CD4-positive, alpha-beta T cell treated with Interleukin-6 for 4 hours (primary cell): ENCODE results near the gene ANAPC5.
A peak's percentile ranks its signal among the peaks of the same experiment; 100 is the strongest.
"Not testable (repeated sequence)": the region's sequence is repeated elsewhere in the genome, so short reads cannot be mapped to it uniquely, and the experiment has no call there.

Experiments used
- DNase-seq: peaks from one replicate; pipeline ENCODE4 v3.0.0-alpha.2; 2020; ENCODE audit warnings: mixed read lengths

The ANAPC5 gene

GRCh38 chr12:121351820-121352681 lies at the start of gene ANAPC5:
Gene ANAPC5 (minus strand): TSS chr12:121352411. CDS start chr12:121352340, 71 bp downstream.
- peak; percentile 92 for DNase-seq

- peak; percentile 65 for DNase-seq
Measured at GRCh38 chr12:121400332-121401139, 48.3 kb upstream of the ANAPC5 start.

DNA sequence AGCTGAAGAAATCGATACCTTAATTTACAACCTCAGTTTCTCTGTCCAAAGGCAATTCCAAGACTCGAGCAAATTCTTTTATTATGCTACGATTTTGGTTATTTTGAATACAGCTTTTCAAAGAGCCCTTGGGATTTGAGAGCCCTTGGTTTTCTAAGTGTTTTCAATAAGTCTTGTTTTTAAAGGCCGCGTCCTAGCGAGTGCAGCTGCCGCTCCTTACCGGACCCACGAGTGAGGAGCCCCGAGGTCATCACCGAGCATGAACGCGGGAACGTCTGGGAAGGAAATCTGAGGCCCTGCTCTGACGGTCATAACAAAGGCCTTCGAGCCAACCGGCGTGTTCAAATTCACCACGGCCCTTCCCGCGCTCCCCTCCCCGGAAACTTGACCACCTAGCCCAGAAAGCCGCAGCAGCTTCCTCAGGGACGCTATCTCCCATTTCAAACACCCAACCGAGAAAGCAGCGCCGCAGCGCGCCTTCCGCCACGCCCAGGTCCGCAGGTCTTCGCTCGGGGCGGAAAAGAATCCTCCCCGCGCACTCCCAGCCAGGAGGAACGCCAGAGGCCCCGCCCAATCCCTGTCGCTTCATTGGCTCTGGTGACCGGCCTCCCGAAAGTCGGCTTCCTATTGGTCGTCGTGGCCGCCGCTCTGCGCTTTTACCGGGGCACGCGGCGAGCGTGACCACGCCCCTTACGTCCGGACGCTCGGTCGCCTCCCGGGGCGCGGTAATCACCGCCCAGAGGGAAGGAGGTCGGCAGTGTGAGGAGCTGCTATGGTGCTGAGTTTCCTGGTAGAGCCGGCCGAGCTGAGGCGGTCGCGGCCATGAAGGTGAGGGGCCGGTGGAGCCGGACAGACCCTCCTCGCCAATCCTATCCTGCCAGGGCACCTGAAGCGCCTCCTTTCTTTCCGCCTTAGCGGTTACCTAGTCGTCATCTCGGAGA lies 47.5 kb upstream of the ANAPC5 start, which contains the start of gene RNF34:
Gene RNF34 (plus strand): TSS at position 728 of the 941 bp plus-strand sequence. CDS start 95 bp downstream, at position 823.
- peak; percentile 100 for DNase-seq

DNA sequence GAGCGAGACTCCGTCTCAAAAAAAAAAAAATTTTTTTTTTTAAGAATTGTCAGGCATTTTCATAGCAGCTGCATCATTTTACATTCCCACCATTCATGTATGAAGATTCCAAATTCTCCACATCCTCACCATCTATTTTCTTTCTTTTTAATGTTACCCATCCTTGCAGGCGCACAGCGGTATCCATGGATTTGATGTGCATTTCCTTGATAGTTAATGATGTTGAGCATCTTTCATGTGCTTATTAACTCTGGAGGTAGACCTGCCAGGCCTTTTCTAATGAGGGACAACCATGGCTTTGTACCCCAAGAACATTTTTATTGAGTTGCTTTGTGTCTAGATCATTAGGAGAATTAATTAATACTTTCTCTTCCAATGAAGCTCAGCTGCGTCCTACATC lies 46.1 kb upstream of the ANAPC5 start:
- no peak for DNase-seq

- no peak for DNase-seq
Measured at GRCh38 chr12:121397521-121397920, 45.3 kb upstream of the ANAPC5 start.

- DNase-seq: no peak
Measured at GRCh38 chr12:121392325-121392716, 40.1 kb upstream of the ANAPC5 start.

DNA sequence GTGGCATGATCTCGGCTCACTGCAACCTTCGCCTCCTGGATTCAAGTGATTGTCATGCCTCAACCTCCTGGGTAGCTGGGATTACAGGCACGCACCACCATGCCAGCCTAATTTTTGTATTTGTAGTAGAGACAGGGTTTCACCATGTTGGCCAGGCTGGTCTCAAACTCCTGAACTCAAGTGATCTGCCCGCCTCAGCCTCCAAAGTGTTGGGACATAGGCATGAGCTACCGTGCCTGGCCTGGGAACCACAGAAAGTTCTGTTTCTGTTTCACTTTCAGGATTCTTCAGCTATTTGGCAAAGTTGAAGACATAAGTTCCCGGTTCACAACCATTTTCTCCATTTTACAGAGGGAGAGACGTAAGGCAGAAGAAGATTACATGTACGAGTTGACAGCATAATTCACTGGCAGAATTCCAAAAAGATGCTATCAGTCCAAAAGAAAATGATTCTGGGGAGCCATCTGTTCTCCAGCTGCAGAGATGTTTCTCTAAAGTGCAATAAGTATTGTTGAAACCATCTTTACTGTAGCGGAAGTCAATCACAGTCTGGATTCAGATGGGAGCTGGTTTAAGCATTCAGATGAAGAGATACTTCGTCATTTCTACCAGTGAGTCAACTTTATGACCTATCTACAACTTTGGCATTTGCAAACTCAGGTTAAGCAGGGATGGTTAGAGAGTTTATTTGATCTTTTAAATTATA lies 39.6 kb upstream of the ANAPC5 start:
- DNase-seq: peak; percentile 32

DNA sequence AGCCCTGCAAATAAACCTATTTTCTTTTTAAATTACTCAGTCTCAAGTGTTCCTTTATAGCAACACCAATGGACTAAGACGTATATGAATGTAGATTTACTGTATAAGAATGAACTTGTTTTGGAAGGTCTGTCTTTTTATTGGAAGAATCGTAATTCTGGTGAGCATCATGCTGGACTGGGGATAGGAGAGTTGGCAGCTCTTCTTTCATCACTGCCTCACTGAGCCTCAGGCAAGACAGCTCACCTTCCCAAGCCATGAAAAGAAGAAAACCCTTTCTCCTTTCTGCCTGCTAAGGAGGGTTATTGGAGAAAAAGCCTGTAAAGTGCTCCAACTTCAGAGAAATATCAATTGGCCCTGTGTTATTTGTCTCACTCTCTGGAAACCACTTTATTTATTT lies 38.6 kb upstream of the ANAPC5 start:
- no peak for DNase-seq

GRCh38 chr12:121388421-121388981 lies 36.3 kb upstream of the ANAPC5 start:
- DNase-seq: no peak

GRCh38 chr12:121384891-121385290 lies 32.7 kb upstream of the ANAPC5 start:
- not testable (repeated sequence) for DNase-seq

- DNase-seq: no peak
Measured at GRCh38 chr12:121383601-121384021, 31.4 kb upstream of the ANAPC5 start.

DNA sequence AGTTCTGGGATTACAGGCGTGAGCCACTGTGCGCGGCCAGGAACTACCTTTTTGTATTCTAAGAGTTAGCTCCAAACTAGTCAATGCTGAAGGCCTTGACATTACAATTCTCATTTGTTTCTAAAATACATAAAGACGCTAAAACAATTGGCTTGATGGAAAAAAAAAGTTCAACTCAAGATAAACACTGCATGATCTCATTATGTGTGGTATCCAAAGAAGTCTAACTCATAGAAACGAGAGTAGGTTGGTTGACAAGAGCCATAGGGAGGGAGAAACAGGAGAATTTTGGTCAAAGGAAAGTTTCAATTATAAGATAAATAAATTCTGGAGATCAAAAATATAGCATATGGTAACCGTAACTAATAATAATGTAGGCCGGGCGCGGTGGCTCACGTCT lies 27.7 kb upstream of the ANAPC5 start:
- no peak for DNase-seq

- DNase-seq: no peak
Measured at GRCh38 chr12:121378736-121379135, 26.5 kb upstream of the ANAPC5 start.

DNA sequence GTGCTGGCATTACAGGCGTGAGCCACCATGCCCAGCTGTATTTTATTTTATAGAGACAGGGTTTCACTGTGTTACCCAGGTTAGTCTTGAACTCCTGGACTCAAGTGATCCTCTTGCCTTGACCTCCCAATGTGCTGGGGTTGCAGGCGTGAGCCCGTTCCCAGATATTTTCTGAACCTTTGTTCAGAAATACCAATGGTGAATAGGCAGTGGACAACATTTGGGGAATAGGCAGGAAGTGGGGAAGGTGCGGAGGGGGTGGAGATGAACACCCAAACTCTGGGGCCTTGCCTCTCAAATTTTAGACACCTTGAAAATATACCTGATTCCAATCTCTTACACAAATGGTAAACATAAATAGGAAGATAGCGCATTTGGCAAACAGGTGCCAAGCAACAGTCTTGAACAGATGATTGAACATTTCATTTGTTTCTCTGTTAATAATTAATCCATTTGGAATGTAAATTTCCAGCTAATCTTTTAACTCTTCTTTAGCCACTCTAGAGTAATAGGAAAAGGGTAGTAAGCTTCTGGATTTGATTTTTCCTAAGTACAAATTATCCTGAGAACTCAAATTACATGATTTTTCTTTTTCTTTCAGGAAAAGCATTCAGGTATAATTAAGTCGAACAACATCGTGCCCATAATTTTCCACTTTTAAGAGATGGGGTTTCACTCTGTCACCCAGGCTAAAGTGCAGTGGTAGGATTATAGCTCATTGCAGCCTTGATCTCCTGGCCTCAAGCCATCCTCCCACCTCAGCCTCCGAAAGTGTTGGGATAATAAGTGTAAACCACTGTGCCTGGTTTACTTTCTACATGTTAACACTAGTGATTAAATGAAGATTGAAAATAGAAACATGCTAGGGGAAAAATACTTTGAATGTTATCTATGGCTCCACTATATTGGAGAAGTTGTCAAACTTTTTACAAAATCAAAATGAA lies 24.8 kb upstream of the ANAPC5 start:
- DNase-seq: no peak

DNA sequence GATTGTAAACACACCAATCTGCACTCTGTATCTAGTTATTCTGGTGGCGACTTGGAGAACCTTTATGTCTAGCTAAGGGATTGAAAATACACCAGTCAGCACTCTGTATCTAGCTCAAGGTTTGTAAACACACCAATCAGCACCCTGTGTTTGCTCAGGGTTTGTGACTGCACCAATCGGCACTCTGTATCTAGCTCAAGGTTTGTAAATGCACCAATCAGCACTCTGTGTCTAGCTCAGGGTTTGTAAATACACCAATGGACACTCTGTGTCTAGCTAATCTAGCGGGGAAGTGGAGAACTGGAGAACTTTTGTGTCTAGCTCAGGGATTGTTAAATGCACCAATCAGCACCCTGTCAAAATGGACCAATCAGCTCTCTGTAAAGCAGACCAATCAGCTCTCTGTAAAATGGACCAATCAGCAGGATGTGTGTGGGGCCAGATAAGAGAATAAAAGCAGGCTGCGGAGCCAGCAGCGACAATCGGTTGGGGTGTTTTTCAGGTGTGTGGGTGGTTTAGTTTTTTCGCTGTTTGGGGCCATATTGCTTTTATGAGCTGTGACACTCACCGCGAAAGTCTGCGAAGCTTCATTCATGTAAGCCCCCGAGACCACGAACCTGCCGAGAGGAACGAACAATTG lies 22.9 kb upstream of the ANAPC5 start:
- not testable (repeated sequence) for DNase-seq

GRCh38 chr12:121374336-121374735 lies 22.1 kb upstream of the ANAPC5 start:
- DNase-seq: not testable (repeated sequence)

- no peak for DNase-seq
Measured at GRCh38 chr12:121373755-121374154, 21.5 kb upstream of the ANAPC5 start.

- no peak for DNase-seq
Measured at GRCh38 chr12:121371404-121371803, 19.2 kb upstream of the ANAPC5 start.

DNA sequence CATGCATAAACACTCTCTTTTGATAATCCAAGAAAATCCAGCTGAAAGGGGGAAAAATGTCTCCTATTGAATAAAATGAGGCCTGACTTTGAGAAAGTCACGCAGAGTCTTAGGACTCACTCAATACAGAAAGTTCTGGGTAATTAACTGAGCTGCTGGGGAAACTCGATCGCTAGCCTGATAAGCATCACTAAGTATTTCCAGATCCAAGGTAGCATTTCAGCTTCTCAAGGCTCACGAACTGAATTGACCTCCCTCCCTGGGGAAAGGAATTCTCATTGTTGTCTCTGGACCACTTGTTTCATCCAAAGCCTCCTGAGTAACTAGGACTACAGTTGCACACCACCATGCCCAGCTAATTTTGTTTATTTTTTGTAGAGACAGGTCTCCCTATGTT lies 13.8 kb upstream of the ANAPC5 start:
- no peak for DNase-seq
